Measurements from ENCODE around the gene ACTR1B. TPM values are rescaled to one million over a fixed set of nuclear protein-coding genes. Genes with fewer than 3 reads are reported as not detected.
"Not testable (repeated sequence)": the region's sequence is repeated elsewhere in the genome, so short reads cannot be mapped to it uniquely, and the experiment has no call there.

The ACTR1B gene
- total RNA-seq, 4 donors from 2014 or later: 62.3 to 95.6 (median 88.4) TPM

DNA sequence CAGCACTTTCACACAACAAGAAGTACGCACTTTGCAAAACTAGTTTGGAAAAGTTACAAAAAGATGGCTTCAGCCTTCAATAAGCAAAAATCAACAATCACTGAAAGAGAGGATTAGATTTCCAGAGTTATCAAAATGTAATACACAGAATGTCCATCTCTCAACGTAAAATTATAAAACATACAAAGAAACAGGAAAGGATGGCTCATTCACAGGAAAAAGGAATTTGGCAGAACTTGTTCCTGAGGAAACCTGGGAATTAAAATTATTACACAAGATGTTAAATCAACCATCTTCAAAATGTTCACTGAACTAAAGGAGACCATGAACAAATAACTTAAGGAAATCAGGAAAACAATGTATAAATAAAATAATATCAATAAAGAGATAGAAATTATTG, 13.6 kb upstream of the ACTR1B start:
- no peak for ATAC-seq
- no peak overlapping the region for H3K4me3 ChIP-seq
- 76 to 77% methylated on average over 2 of the region's 2 CpGs for WGBS, 2 donors (ENCODE audit: low coverage in 1 of 2)
- no peaks in the 10 kb centered on the region for H3K4me1 ChIP-seq
- no peaks in the 10 kb centered on the region for H3K27me3 ChIP-seq
- no peak overlapping the region for H3K27ac ChIP-seq
- TF ChIP-seq, protein P1, sequence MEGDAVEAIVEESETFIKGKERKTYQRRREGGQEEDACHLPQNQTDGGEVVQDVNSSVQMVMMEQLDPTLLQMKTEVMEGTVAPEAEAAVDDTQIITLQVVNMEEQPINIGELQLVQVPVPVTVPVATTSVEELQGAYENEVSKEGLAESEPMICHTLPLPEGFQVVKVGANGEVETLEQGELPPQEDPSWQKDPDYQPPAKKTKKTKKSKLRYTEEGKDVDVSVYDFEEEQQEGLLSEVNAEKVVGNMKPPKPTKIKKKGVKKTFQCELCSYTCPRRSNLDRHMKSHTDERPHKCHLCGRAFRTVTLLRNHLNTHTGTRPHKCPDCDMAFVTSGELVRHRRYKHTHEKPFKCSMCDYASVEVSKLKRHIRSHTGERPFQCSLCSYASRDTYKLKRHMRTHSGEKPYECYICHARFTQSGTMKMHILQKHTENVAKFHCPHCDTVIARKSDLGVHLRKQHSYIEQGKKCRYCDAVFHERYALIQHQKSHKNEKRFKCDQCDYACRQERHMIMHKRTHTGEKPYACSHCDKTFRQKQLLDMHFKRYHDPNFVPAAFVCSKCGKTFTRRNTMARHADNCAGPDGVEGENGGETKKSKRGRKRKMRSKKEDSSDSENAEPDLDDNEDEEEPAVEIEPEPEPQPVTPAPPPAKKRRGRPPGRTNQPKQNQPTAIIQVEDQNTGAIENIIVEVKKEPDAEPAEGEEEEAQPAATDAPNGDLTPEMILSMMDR (IDR thresholded peaks at IDR 0.05): no peak
- TF ChIP-seq POLR2AphosphoS5 (IDR thresholded peaks at IDR 0.05): no peak
- no peak for TF ChIP-seq POLR2A (IDR thresholded peaks at IDR 0.05)
- TF ChIP-seq EP300 (IDR thresholded peaks at IDR 0.05): no peak
- H3K36me3 ChIP-seq: no peaks in the 10 kb centered on the region
- no peaks in the 10 kb centered on the region for H3K9me3 ChIP-seq

DNA sequence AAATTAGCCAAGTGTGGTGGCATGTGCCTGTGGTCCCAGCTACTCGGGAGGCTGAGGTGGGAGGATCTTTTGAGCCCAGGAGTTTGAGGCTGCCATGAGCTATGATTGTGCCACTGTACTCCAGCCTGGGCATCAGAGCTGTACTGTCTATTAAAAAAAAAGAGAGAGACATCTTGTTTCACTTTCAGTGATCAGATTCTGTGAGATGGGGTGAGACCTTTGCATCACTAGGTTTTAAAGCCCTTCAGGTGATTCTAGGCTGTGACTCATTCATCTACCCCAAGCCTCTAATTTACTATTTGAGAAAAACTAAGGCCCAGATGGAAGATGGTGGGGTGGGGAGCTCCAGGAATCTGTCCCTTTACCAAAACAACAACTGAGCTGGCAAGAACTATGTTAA, 12.8 kb upstream of the ACTR1B start:
- no CpG with 5 or more reads among the region's 1 CpG for WGBS, 2 donors (ENCODE audit: low coverage in 1 of 2)
- H3K27ac ChIP-seq: no peak overlapping the region
- ATAC-seq: no peak
- no peaks in the 10 kb centered on the region for H3K27me3 ChIP-seq
- no peaks in the 10 kb centered on the region for H3K9me3 ChIP-seq
- no peak overlapping the region for H3K4me3 ChIP-seq
- no peaks in the 10 kb centered on the region for H3K36me3 ChIP-seq
- TF ChIP-seq, protein P1 (IDR thresholded peaks at IDR 0.05): no peak
- TF ChIP-seq EP300 (IDR thresholded peaks at IDR 0.05): no peak
- no peak for TF ChIP-seq POLR2AphosphoS5 (IDR thresholded peaks at IDR 0.05)
- no peak for TF ChIP-seq POLR2A (IDR thresholded peaks at IDR 0.05)
- H3K4me1 ChIP-seq: no peaks in the 10 kb centered on the region

DNA sequence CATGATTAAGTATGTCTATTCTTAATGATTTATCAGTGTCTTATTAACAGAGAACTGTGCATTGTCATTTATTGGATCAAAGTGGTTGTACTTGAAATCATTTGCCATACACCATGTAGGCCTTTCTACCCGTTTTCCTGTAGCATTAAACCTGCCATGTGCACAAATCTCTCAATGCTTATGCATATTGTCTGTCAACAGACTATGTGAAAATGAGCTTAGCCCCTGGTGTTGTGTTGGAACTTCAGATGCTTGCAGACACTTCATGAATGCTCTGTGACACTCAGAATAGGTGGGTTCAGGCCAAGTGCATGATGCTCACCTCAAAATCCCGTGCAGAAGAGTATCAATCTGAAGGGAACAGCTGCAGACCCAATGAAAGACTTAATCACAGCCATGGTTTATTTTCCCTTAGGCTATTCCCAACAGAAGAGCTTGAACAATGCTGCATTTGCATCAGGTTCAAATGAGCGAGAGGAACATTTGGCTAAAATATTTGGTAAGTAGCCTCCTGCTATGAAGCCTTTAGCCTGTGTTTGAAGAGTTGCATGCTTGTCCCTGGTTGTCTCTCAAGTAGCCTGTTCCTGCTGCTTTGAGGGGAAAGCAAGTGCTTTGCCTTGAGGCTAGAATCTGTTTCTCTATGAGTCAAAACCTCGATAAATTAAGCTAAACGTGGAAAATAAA, 11.7 kb upstream of the ACTR1B start:
- Histone ChIP-seq H3K4me1 (no peaks in the 10 kb centered on the region), H3K36me3 (no peaks in the 10 kb centered on the region), H3K27me3 (no peaks in the 10 kb centered on the region), H3K4me3 (no peak overlapping the region), H3K9me3 (no peaks in the 10 kb centered on the region), H3K27ac (no peak overlapping the region)
- TF ChIP-seq POLR2AphosphoS5 (IDR thresholded peaks at IDR 0.05) (no peak), POLR2A (IDR thresholded peaks at IDR 0.05) (no peak), EP300 (IDR thresholded peaks at IDR 0.05) (no peak)
- TF ChIP-seq, protein P1 (IDR thresholded peaks at IDR 0.05): no peak
- WGBS, 2 donors (ENCODE audit: low coverage in 1 of 2): 68 to 76% methylated on average over 2 to 3 of the region's 5 CpGs
- ATAC-seq: no peak

DNA sequence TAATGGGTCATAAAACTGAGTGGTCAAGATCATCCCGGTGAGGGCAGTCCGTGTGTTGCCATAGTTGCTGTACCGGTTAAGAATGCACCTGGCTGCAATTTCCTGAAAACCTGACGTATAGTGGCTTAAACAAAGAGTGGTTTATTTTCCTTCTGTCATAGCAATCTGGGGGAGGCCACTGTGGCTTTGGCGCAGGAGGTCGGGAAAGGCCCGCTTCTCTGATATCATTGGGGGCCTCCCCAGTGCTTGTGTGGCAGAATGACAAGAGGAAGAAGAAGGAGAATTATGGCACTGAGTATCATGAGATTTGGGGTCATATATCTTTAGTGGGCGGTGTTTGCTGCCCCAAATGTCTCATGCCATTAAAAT, 10.1 kb upstream of the ACTR1B start:
- Histone ChIP-seq H3K4me3 (no peak overlapping the region), H3K4me1 (no peaks in the 10 kb centered on the region), H3K27me3 (no peaks in the 10 kb centered on the region), H3K27ac (no peak overlapping the region), H3K9me3 (no peaks in the 10 kb centered on the region), H3K36me3 (no peaks in the 10 kb centered on the region)
- TF ChIP-seq, protein P1 (IDR thresholded peaks at IDR 0.05): no peak
- TF ChIP-seq POLR2AphosphoS5 (IDR thresholded peaks at IDR 0.05) (no peak), POLR2A (IDR thresholded peaks at IDR 0.05) (no peak)
- 65 to 85% methylated on average over 4 to 5 of the region's 8 CpGs for WGBS, 2 donors (ENCODE audit: low coverage in 1 of 2)
- ATAC-seq: no peak

DNA sequence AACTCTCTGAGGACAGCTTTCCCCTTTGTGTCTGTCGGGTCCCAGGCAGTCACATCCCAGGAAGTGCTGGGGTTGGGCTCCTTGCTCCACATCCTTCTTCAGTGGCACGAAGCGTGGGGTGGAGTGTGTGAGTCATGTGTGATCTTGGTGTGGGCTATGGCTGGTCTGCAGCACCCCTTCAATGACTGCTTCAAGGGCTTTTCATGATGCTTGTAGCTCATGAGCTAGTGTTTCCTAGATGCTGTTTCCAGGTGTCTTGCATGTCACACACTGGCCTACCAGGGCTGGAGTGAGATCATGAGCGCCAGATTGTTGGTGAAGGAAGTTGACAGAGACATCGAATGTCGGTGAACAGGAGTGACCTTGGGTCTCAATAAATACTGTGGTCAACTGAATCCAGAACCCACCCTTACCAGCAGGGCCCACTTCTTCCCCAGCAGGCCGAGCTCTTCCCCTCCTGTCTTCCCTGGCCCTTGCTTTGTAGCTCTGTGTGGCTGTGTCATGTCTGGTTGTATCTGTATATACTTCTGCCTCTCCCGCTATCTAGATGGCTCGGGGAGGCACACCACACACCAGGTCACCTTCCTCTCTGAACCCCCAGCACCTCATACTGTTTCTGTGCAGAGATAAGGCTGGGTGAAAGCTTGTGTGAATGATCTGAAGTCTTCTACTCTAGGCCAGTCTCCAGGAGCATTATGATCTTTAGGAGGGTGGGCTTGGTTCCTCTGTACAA, 9.5 kb upstream of the ACTR1B start:
- 75 to 100% methylated on average over 4 to 7 of the region's 9 CpGs for WGBS, 2 donors (ENCODE audit: low coverage in 1 of 2)
- no peak for ATAC-seq
- TF ChIP-seq EP300 (IDR thresholded peaks at IDR 0.05): no peak
- no peak for TF ChIP-seq POLR2AphosphoS5 (IDR thresholded peaks at IDR 0.05)
- TF ChIP-seq, protein P1 (IDR thresholded peaks at IDR 0.05): no peak
- no peak for TF ChIP-seq POLR2A (IDR thresholded peaks at IDR 0.05)
- H3K4me1 ChIP-seq: no peaks in the 10 kb centered on the region
- no peaks in the 10 kb centered on the region for H3K27me3 ChIP-seq
- H3K27ac ChIP-seq: no peak overlapping the region
- no peaks in the 10 kb centered on the region for H3K9me3 ChIP-seq
- H3K36me3 ChIP-seq: no peaks in the 10 kb centered on the region
- no peak overlapping the region for H3K4me3 ChIP-seq

DNA sequence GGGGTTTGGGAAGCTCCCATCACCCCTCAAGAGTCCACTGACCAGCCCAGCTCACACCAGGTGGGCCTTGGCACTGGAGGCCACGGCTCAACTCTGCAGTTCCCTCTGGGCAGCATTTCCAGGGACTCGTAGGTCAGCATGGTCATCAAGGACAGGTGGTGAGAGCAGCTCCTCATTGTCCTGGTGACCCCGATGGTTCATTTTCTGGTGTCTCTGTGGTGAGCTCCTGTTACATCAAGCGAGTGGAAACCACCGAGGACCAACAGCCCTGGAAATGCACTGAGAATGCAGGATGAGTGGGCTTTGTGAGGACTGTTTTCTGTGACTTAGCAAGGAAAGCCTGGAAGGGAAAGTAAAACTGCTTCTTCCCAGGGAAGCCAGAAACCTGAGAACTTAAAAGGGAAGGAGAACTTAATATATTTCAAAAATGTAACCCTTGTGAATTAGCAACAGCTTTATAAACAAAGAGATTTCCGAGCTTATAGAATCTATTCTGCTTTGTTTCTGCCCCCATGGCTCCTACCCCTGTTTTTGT, 8.8 kb upstream of the ACTR1B start:
- not testable (repeated sequence) for H3K4me3 ChIP-seq, ATAC-seq
- 63 to 71% methylated on average over 1 to 2 of the region's 6 CpGs for WGBS, 2 donors (ENCODE audit: low coverage in 1 of 2)

More for the DNA sequence above, 8.8 kb upstream of the ACTR1B start:
- H3K36me3 ChIP-seq, H3K9me3 ChIP-seq, H3K27me3 ChIP-seq, H3K27ac ChIP-seq, H3K4me1 ChIP-seq: not testable (repeated sequence)

Measured in gastroesophageal sphincter (tissue), 4 donors.